ENCODE measurements around the gene RWDD3. TPM values are rescaled to one million over a fixed set of nuclear protein-coding genes. Genes with fewer than 3 reads are reported as not detected.

Gene RWDD3
- total RNA-seq, 4 donors from 2014 or later, result 8.8 to 15.2 (median 11.6) TPM

DNA sequence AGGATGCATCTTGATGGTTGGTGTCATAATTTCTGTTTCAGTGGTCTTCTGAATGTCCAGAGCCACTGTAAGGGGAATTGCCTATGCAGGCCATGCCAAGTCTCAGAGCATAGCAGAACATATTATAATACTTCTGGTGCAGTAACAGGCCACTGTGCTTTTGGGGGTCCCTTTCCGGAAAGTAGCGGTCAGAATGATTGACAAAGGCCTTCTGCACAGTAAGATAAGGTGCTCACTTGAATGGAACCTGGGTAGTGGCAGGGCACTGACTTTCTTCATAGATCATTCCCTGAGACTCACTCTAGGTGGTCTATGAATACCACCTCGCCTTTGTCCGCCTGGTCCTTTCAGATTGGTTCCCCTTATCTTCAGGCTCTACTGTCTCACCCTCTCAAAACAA, 28.9 kb downstream of the RWDD3 start:
- intact Hi-C loops (cut with DNase I), result no loop called here
- Histone ChIP-seq H3K36me3 (no peaks in the 10 kb centered on the region), H3K27me3 (no peaks in the 10 kb centered on the region), H3K4me1 (peaks cover 0 to 6% (median 0%) of the 10 kb centered on the region in 4 donors), H3K4me3 (no peak overlapping the region), H3K27ac (replicated peaks in 1 of 4) (no peak overlapping the region), H3K9me3 (no peaks in the 10 kb centered on the region)
- TF ChIP-seq, protein P1, sequence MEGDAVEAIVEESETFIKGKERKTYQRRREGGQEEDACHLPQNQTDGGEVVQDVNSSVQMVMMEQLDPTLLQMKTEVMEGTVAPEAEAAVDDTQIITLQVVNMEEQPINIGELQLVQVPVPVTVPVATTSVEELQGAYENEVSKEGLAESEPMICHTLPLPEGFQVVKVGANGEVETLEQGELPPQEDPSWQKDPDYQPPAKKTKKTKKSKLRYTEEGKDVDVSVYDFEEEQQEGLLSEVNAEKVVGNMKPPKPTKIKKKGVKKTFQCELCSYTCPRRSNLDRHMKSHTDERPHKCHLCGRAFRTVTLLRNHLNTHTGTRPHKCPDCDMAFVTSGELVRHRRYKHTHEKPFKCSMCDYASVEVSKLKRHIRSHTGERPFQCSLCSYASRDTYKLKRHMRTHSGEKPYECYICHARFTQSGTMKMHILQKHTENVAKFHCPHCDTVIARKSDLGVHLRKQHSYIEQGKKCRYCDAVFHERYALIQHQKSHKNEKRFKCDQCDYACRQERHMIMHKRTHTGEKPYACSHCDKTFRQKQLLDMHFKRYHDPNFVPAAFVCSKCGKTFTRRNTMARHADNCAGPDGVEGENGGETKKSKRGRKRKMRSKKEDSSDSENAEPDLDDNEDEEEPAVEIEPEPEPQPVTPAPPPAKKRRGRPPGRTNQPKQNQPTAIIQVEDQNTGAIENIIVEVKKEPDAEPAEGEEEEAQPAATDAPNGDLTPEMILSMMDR (IDR thresholded peaks at IDR 0.05), result no peak
- no peak for TF ChIP-seq EP300 (IDR thresholded peaks at IDR 0.05)
- TF ChIP-seq POLR2A (IDR thresholded peaks at IDR 0.05; ENCODE audit: low read depth), result no peak
- TF ChIP-seq POLR2AphosphoS5 (IDR thresholded peaks at IDR 0.05), result no peak
- DNase-seq (ENCODE audit: extremely low spot score), result no peak
- WGBS, result 98% methylated on average over 4 of the region's 4 CpGs

DNA sequence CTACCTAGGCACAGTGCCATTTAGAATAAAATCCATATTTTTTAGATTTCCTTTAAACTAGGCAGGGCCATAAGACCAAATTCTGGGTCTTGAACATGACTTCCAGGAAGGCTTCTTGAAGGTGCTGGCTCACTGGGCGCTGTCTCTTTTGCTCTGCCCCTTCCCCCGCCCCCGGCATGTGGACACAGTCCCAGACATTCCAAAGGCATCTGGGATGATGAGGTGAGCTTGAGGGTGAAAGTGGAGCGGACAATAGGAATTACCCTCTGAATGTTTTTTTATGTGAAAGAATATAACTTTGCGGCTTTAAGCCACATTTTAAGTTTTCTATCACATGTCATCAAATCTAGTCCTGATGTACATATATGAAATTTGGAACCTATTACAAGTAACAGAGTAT, 29.4 kb downstream of the RWDD3 start:
- 56% methylated on average over 5 of the region's 5 CpGs for WGBS
- Histone ChIP-seq H3K27ac (replicated peaks in 1 of 4) (no peak overlapping the region), H3K27me3 (no peaks in the 10 kb centered on the region), H3K4me1 (peaks cover 0 to 6% (median 0%) of the 10 kb centered on the region in 4 donors), H3K36me3 (no peaks in the 10 kb centered on the region), H3K9me3 (no peaks in the 10 kb centered on the region), H3K4me3 (no peak overlapping the region)
- intact Hi-C loops (cut with DNase I), result no loop called here
- no peak for DNase-seq (ENCODE audit: extremely low spot score)
- TF ChIP-seq, protein P1 (IDR thresholded peaks at IDR 0.05), result no peak
- TF ChIP-seq POLR2A (IDR thresholded peaks at IDR 0.05; ENCODE audit: low read depth) (no peak), POLR2AphosphoS5 (IDR thresholded peaks at IDR 0.05) (no peak), EP300 (IDR thresholded peaks at IDR 0.05) (no peak)

GRCh38 chr1:95265106-95265505, 31.1 kb downstream of the RWDD3 start:
- H3K9me3 ChIP-seq, result no peaks in the 10 kb centered on the region
- no peaks in the 10 kb centered on the region for H3K36me3 ChIP-seq
- peaks cover 0 to 6% (median 0%) of the 10 kb centered on the region in 4 donors for H3K4me1 ChIP-seq
- DNase-seq (ENCODE audit: extremely low spot score), result no peak
- intact Hi-C loops (cut with DNase I), result no loop called here
- no peak overlapping the region for H3K4me3 ChIP-seq
- no peak overlapping the region for H3K27ac ChIP-seq (replicated peaks in 1 of 4)
- 92% methylated on average over 2 of the region's 2 CpGs for WGBS
- no peaks in the 10 kb centered on the region for H3K27me3 ChIP-seq
- TF ChIP-seq, protein P1 (IDR thresholded peaks at IDR 0.05), result no peak
- TF ChIP-seq EP300 (IDR thresholded peaks at IDR 0.05) (no peak), POLR2AphosphoS5 (IDR thresholded peaks at IDR 0.05) (no peak), POLR2A (IDR thresholded peaks at IDR 0.05; ENCODE audit: low read depth) (no peak)

DNA sequence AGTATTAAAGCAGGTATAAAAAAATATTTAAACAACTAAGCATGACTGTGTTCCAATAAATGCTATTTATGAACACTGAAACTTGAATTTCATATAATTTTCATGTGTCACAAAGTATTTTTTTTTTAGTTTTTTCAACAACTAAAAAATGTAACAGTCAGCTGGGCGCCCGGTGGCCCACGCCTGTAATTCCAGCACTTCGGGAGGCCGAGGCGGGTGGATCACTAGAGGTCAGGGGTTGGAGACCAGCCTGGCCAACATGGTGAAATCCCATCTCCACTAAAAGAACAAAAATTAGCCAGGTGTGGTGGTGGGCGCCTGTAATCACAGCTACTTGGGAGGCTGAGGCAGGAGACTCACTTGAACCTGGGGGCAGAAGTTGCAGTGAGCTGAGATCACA, 42.4 kb downstream of the RWDD3 start:
- no peak for DNase-seq (ENCODE audit: extremely low spot score)
- peaks cover 0 to 6% (median 0%) of the 10 kb centered on the region in 4 donors for H3K9me3 ChIP-seq

More for the DNA sequence above, 42.4 kb downstream of the RWDD3 start:
- H3K36me3 ChIP-seq, result no peaks in the 10 kb centered on the region
- no peaks in the 10 kb centered on the region for H3K4me1 ChIP-seq
- no peaks in the 10 kb centered on the region for H3K27me3 ChIP-seq
- intact Hi-C loops (cut with DNase I), result no loop called here
- 98% methylated on average over 7 of the region's 7 CpGs for WGBS
- H3K27ac ChIP-seq (replicated peaks in 1 of 4), result no peak overlapping the region
- no peak overlapping the region for H3K4me3 ChIP-seq
- TF ChIP-seq, protein P1 (IDR thresholded peaks at IDR 0.05), result no peak
- TF ChIP-seq POLR2A (IDR thresholded peaks at IDR 0.05; ENCODE audit: low read depth) (no peak), POLR2AphosphoS5 (IDR thresholded peaks at IDR 0.05) (no peak), EP300 (IDR thresholded peaks at IDR 0.05) (no peak)
